Stimulated activated CD4-positive, alpha-beta T cell treated with anti-CD3 and anti-CD28 coated beads, Interleukin-4, amount 100 ng/mL, for 1 hour (primary cell): ENCODE data around the gene NEO1.

ENCODE experiments used
- DNase-seq: peaks from one replicate; pipeline ENCODE4 v3.0.0-alpha.2; 2020

The NEO1 gene

GRCh38 chr15:73081321-73081958 lies 29.2 kb downstream of the NEO1 start:
- DNase-seq: no peak

GRCh38 chr15:73082812-73083211 lies 30.5 kb downstream of the NEO1 start:
- no peak for DNase-seq

GRCh38 chr15:73087098-73087497 lies 34.8 kb downstream of the NEO1 start:
- no peak for DNase-seq

- no peak for DNase-seq
These were observed 52.8 kb downstream of the NEO1 start for GRCh38 chr15:73105064-73105463.

- DNase-seq: no peak
These were observed 56.4 kb downstream of the NEO1 start for GRCh38 chr15:73108676-73109075.

GRCh38 chr15:73109765-73110164 lies 57.5 kb downstream of the NEO1 start:
- no peak for DNase-seq

- DNase-seq: no peak
These were observed 57.9 kb downstream of the NEO1 start for GRCh38 chr15:73110201-73110600.

- DNase-seq: no peak
These were observed 61.8 kb downstream of the NEO1 start for GRCh38 chr15:73114064-73114463.

GRCh38 chr15:73116164-73116563 lies 63.9 kb downstream of the NEO1 start:
- no peak for DNase-seq

- DNase-seq: no peak
These were observed 65.8 kb downstream of the NEO1 start for GRCh38 chr15:73118055-73118454.

- no peak for DNase-seq
These were observed 67.2 kb downstream of the NEO1 start for GRCh38 chr15:73119478-73119877.

- DNase-seq: no peak
These were observed 68.0 kb downstream of the NEO1 start for GRCh38 chr15:73120269-73120668.

GRCh38 chr15:73125219-73125618 lies 73.0 kb downstream of the NEO1 start:
- DNase-seq: no peak

- no peak for DNase-seq
These were observed 75.2 kb downstream of the NEO1 start for GRCh38 chr15:73127302-73127936.

- DNase-seq: no peak
These were observed 78.6 kb downstream of the NEO1 start for GRCh38 chr15:73130830-73131229.

GRCh38 chr15:73134196-73134595 lies 81.9 kb downstream of the NEO1 start:
- no peak for DNase-seq

- DNase-seq: no peak
These were observed 86.9 kb downstream of the NEO1 start for GRCh38 chr15:73139041-73139743.

- no peak for DNase-seq
These were observed 87.7 kb downstream of the NEO1 start for GRCh38 chr15:73139744-73140553.

- no peak for DNase-seq
These were observed 89.1 kb downstream of the NEO1 start for GRCh38 chr15:73141216-73141900.

- no peak for DNase-seq
These were observed 90.8 kb downstream of the NEO1 start for GRCh38 chr15:73142802-73143762.

GRCh38 chr15:73143763-73144155 lies 91.5 kb downstream of the NEO1 start:
- DNase-seq: no peak

GRCh38 chr15:73146419-73146818 lies 94.2 kb downstream of the NEO1 start:
- DNase-seq: no peak
